MM.1S (cell line): ENCODE results near the gene TRPM2.

Experiments used
- DNase-seq: peaks from one replicate; pipeline ENCODE4 v3.0.0-alpha.2; 2015
- H2AFZ ChIP-seq: fragments of 300-600 bp; sonication (generic); 2 replicates; pipeline ENCODE4 v1.6.0; 2016; ENCODE audit warnings: antibody characterized with exemption, low read length
- H3F3A ChIP-seq: fragments of 300-600 bp; sonication (generic); 2 replicates; pipeline ENCODE4 v1.6.1; 2016; ENCODE audit warnings: mild to moderate bottlenecking, antibody characterized with exemption, low read length, moderate library complexity, mixed read lengths; ENCODE audit not compliant: insufficient read depth
- H3K27ac ChIP-seq: fragments of 300-600 bp; sonication (generic); 2 replicates; pipeline ENCODE4 v1.5.1; 2016; ENCODE audit warnings: mild to moderate bottlenecking, low read length
- H3K27me3 ChIP-seq: fragments of 300-600 bp; sonication (generic); replicated peaks from 2 replicates; pipeline ENCODE4 v1.6.0; 2016; ENCODE audit warnings: low read length; ENCODE audit not compliant: insufficient read depth
- H3K36me3 ChIP-seq: fragments of 300-600 bp; sonication (generic); replicated peaks from 2 replicates; pipeline ENCODE4 v1.6.1; 2016; ENCODE audit warnings: mild to moderate bottlenecking, low read length, mixed read lengths; ENCODE audit not compliant: insufficient read depth
- H3K4me1 ChIP-seq: fragments of 300-600 bp; sonication (generic); 2 replicates; pipeline ENCODE4 v1.6.1; 2016; ENCODE audit warnings: low read length, mixed read lengths
- H3K4me2 ChIP-seq: fragments of 300-600 bp; sonication (generic); 2 replicates; pipeline ENCODE4 v1.6.0; 2016; ENCODE audit warnings: low read depth, low read length
- H3K4me3 ChIP-seq: fragments of 300-600 bp; sonication (generic); 2 replicates; pipeline ENCODE4 v1.5.1; 2016; ENCODE audit warnings: low read length, mixed read lengths
- H3K79me2 ChIP-seq: fragments of 300-600 bp; sonication (generic); 2 replicates; pipeline ENCODE4 v1.6.1; 2016; ENCODE audit warnings: mixed run types, low read length, mixed read lengths
- H3K9ac ChIP-seq: fragments of 300-600 bp; sonication (generic); 2 replicates; pipeline ENCODE4 v1.6.1; 2016; ENCODE audit warnings: low read length, mixed read lengths
- H3K9me2 ChIP-seq: fragments of 300-600 bp; sonication (generic); replicated peaks from 2 replicates; pipeline ENCODE4 v1.6.1; 2016; ENCODE audit warnings: mild to moderate bottlenecking, low read length, mixed read lengths; ENCODE audit not compliant: insufficient read depth
- H3K9me3 ChIP-seq: fragments of 300-600 bp; sonication (generic); replicated peaks from 2 replicates; pipeline ENCODE4 v1.6.1; 2016; ENCODE audit warnings: mild to moderate bottlenecking, low read length, mixed read lengths; ENCODE audit not compliant: insufficient read depth
- H4K20me1 ChIP-seq: fragments of 300-600 bp; sonication (generic); 2 replicates; pipeline ENCODE4 v1.6.1; 2016; ENCODE audit warnings: mild to moderate bottlenecking, low read length, moderate library complexity, mixed read lengths; ENCODE audit not compliant: insufficient read depth
- EZH2 ChIP-seq: fragments of 300-600 bp; sonication (generic); optimal IDR thresholded peaks from 2 replicates; pipeline ENCODE3; 2017; ENCODE audit warnings: low read depth, mild to moderate bottlenecking, antibody characterized with exemption, low read length, mixed read lengths
- EZH2phosphoT487 ChIP-seq: fragments of 300-600 bp; sonication (generic); IDR thresholded peaks from 2 replicates; pipeline ENCODE4 v1.6.1; 2018; ENCODE audit warnings: antibody characterized with exemption, low read length
- TF ChIP-seq, protein P1 (sequence below): fragments of 300-600 bp; sonication (generic); IDR thresholded peaks from 2 replicates; pipeline ENCODE4 v1.5.1; 2016; ENCODE audit warnings: antibody characterized with exemption, low read length, mixed read lengths

Gene TRPM2

DNA sequence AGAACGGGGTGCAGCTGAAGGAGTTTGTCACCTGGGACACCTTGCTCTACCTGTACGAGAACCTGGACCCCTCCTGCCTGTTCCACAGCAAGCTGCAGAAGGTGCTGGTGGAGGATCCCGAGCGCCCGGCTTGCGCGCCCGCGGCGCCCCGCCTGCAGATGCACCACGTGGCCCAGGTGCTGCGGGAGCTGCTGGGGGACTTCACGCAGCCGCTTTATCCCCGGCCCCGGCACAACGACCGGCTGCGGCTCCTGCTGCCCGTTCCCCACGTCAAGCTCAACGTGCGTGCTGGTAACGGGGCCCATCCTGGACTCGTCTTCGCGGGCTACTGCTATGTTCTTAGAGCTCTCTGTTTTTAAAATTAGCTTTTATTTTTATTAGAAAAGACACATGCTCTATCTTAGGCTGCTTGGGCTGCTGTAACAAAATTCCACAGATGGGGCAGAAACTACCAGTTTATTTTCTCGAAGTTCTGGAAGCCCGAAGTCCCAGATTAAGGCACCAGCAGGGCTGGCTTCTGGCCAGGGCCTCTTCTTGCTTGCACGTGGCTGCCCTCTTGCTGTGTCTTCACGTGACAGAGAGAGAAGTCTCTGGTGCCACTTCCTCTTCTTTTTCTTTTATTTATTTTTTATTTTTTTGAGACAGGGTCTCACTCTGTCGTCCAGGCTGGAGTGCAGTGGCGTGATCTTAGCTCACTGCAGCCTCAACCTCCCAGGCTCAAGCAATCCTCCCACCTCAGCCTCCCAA is 38.1 kb downstream of the TRPM2 start:
- H3F3A ChIP-seq = no peaks in the 10 kb centered on the region
- H3K27me3 ChIP-seq = peaks cover 88% of the 10 kb centered on the region
- no peaks in the 10 kb centered on the region for H3K4me1 ChIP-seq
- no peaks in the 10 kb centered on the region for H3K79me2 ChIP-seq
- H3K27ac ChIP-seq = no peak overlapping the region
- H3K9ac ChIP-seq = no peak overlapping the region
- H3K4me2 ChIP-seq = no peak overlapping the region
- TF ChIP-seq EZH2phosphoT487 (no peak), EZH2 (no peak)
- TF ChIP-seq, protein P1, sequence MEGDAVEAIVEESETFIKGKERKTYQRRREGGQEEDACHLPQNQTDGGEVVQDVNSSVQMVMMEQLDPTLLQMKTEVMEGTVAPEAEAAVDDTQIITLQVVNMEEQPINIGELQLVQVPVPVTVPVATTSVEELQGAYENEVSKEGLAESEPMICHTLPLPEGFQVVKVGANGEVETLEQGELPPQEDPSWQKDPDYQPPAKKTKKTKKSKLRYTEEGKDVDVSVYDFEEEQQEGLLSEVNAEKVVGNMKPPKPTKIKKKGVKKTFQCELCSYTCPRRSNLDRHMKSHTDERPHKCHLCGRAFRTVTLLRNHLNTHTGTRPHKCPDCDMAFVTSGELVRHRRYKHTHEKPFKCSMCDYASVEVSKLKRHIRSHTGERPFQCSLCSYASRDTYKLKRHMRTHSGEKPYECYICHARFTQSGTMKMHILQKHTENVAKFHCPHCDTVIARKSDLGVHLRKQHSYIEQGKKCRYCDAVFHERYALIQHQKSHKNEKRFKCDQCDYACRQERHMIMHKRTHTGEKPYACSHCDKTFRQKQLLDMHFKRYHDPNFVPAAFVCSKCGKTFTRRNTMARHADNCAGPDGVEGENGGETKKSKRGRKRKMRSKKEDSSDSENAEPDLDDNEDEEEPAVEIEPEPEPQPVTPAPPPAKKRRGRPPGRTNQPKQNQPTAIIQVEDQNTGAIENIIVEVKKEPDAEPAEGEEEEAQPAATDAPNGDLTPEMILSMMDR = no peak
- no peak overlapping the region for H2AFZ ChIP-seq
- H3K9me3 ChIP-seq = no peaks in the 10 kb centered on the region
- no peak overlapping the region for H3K4me3 ChIP-seq
- H4K20me1 ChIP-seq = no peaks in the 10 kb centered on the region
- DNase-seq = no peak
- H3K36me3 ChIP-seq = no peaks in the 10 kb centered on the region
- H3K9me2 ChIP-seq = no peaks in the 10 kb centered on the region

DNA sequence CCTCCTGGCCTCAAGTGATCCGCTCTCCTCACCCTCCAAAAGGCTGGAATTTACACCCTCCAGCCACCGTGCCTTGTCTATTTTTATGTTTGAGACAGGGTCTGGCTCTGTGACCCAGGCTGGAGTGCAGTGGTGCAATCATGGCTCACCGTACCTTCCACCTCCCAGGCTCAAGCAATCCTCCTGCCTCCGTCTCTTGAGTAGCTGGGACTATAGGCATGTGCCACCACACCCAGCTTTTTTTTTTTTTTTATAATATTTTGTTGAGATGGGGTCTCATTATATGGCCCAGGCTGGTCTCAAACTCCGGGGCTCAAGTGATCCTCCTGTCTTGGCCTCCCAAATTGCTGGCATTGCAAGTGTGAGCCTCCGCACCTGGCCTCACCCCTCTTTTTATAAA is 38.8 kb downstream of the TRPM2 start:
- Histone ChIP-seq H3K79me2 (no peaks in the 10 kb centered on the region), H3K36me3 (no peaks in the 10 kb centered on the region), H3F3A (no peaks in the 10 kb centered on the region), H3K27ac (no peak overlapping the region), H3K4me1 (no peaks in the 10 kb centered on the region), H3K4me3 (no peak overlapping the region), H3K4me2 (no peak overlapping the region), H2AFZ (no peak overlapping the region), H4K20me1 (no peaks in the 10 kb centered on the region), H3K9me3 (no peaks in the 10 kb centered on the region), H3K9ac (no peak overlapping the region), H3K27me3 (peaks cover 86% of the 10 kb centered on the region), H3K9me2 (no peaks in the 10 kb centered on the region)
- DNase-seq = no peak
- no peak for TF ChIP-seq EZH2phosphoT487
- TF ChIP-seq, protein P1 = no peak
- TF ChIP-seq EZH2 = no peak

DNA sequence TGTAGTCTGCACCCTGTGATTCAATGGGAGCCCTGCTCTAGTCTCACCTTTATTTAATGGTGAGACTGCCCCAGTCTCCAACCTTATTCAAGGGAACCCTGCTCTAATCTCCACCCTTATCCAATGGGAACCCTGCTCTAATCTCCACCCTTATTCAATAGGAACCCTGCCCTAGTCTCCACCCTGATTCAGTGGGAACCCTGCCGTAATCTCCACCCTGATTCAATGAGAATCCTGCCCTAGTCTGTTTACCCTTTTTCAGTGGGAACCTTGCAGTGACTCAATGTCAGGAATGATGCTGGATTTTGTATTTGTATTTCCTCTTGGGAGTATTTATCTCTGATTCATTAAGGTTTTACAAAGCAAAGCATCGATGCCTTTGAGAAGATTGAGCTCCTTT is 39.5 kb downstream of the TRPM2 start:
- Histone ChIP-seq H3K9me2 (no peaks in the 10 kb centered on the region), H3K4me2 (no peak overlapping the region), H4K20me1 (no peaks in the 10 kb centered on the region), H3K27ac (no peak overlapping the region), H3K27me3 (peaks cover 86% of the 10 kb centered on the region), H3K4me1 (no peaks in the 10 kb centered on the region), H3F3A (no peaks in the 10 kb centered on the region), H3K9me3 (no peaks in the 10 kb centered on the region), H2AFZ (no peak overlapping the region), H3K4me3 (no peak overlapping the region), H3K36me3 (no peaks in the 10 kb centered on the region), H3K9ac (no peak overlapping the region), H3K79me2 (no peaks in the 10 kb centered on the region)
- no peak for DNase-seq
- no peak for TF ChIP-seq EZH2phosphoT487

DNA sequence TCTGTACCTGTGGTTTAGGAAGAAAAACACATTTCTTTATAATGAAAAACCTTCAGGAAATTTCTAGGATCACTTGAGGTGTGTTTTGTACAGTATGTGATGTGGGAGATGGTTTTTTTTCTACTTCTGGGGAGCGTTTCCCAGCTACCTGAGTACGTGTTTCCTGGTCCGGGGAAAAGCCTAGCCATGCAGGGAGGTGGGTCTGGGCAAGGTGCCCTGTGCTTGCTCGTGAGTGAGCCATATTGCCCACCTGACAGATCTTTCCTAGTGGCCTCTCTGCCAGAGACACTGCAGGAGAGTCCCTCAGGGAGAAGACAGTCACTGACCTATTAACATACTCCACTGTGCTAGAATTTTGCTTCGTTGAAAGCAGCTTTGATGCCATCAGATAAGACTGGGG is 41.3 kb downstream of the TRPM2 start:
- no peak overlapping the region for H3K27ac ChIP-seq
- no peaks in the 10 kb centered on the region for H3F3A ChIP-seq
- no peak overlapping the region for H3K9ac ChIP-seq
- no peak overlapping the region for H3K4me3 ChIP-seq
- no peak overlapping the region for H3K4me2 ChIP-seq
- no peaks in the 10 kb centered on the region for H3K79me2 ChIP-seq
- no peaks in the 10 kb centered on the region for H3K36me3 ChIP-seq
- no peaks in the 10 kb centered on the region for H4K20me1 ChIP-seq
- H2AFZ ChIP-seq = no peak overlapping the region
- DNase-seq = no peak
- H3K9me3 ChIP-seq = no peaks in the 10 kb centered on the region
- H3K4me1 ChIP-seq = no peaks in the 10 kb centered on the region
- H3K9me2 ChIP-seq = no peaks in the 10 kb centered on the region
- peaks cover 86% of the 10 kb centered on the region for H3K27me3 ChIP-seq
- no peak for TF ChIP-seq EZH2
- TF ChIP-seq, protein P1 = no peak
- TF ChIP-seq EZH2phosphoT487 = no peak
